ENCODE measurements around the gene BEND2. TPM values are rescaled to one million over a fixed set of nuclear protein-coding genes. Genes with fewer than 3 reads are reported as not detected.
"Not testable (repeated sequence)": the region's sequence is repeated elsewhere in the genome, so short reads cannot be mapped to it uniquely, and the experiment has no call there.

The BEND2 gene
- total RNA-seq: not detected

DNA sequence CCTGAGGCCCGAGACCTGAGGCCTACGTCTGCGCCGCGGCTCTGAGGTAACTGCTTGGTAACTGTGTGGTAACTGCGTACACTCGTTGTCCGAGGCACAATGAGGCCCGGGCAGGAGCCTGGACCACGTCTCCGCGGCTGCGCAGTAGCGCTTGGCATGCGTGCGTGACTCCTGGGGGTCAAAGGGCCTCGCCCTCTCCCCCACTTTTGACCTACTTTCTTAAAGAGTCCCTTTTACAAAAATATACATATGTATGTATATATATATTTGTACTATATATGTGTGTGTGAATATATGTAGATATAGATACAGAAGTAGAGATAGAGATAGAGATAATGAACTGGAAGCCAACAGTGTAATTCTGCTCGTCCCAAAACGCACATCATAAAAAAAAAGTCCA lies at the start of gene BEND2:
BEND2 (minus strand) TSS at position 101 of the 400 bp plus-strand sequence. CDS start 136 bp downstream, outside the sequence.
- no peaks in the 10 kb centered on the region for H3K36me3 Mint-ChIP-seq
- POLR2A ChIA-PET: no interaction called here
- no peaks in the 10 kb centered on the region for H3K9me3 Mint-ChIP-seq
- DNase-seq (no peak), ATAC-seq (ENCODE audit: low read depth) (no peak)
- no peak within 1 kb of the TSS for H3K27ac Mint-ChIP-seq
- no peaks in the 10 kb centered on the region for H3K27me3 Mint-ChIP-seq
- H3K4me1 Mint-ChIP-seq: no peaks in the 10 kb centered on the region
- H3K4me3 Mint-ChIP-seq: no peak within 1 kb of the TSS

DNA sequence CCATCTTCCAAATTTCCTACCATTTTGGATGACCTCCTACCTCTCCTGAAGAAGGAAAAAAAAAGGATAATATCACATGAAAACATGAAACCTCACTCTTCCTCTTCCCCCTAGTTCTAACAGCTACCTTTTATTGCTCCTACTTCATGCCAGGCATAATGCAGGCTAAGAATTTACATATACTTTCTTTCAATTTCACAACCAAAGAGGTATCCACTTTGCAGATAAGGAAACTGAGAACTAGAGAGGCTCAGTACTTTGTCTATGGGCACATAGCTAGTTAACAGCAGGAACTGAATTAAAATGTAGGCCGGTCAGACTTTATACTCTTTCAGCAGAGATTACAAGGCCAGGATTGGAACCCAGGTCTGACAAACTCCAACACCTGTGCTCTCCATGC lies 34.4 kb upstream of the BEND2 start:
- H3K36me3 Mint-ChIP-seq: peaks cover 4% of the 10 kb centered on the region

DNA sequence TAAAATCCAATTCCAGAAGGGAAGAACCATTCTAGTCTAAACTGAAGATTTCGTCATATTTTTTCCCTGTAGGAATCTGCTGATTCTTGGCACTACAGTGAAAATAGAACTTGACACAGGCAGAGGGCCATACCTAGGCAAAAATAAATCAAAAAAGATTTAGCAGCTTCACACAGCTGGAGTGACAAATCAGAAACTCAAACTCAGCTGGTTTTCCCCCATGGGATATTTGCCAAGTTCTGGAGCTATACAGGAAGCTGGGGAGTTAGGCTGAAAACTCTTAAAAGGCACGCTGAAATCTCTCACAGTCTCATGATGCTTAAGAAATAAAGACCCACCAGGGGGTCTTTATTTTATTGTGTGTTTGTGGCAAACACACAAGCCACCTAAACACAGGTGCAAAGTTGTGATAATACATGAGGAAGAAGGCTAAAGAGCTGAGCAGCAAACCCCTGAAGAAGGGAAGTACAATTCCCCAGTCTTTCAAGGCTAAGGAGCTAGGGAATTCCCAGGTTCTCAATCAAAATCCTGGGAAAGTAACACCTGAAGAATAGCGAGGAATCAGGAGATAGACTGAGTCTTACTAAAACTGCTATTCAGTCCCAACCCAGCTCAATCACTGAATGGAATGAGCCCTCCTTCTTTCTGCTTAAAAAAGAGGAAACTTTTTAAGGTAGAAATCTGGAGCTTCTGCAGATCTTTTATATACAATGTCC lies 32.1 kb upstream of the BEND2 start:
- Mint-ChIP-seq H3K4me1 (no peaks in the 10 kb centered on the region), H3K9me3 (peaks cover 1% of the 10 kb centered on the region), H3K27ac (no peak overlapping the region), H3K4me3 (no peak overlapping the region), H3K27me3 (no peaks in the 10 kb centered on the region), H3K36me3 (peaks cover 4% of the 10 kb centered on the region)
- ATAC-seq (ENCODE audit: low read depth) (no peak), DNase-seq (no peak)
- POLR2A ChIA-PET: no interaction called here

More for the DNA sequence above, 34.4 kb upstream of the BEND2 start:
- Mint-ChIP-seq H3K4me3 (no peak overlapping the region), H3K9me3 (peaks cover 1% of the 10 kb centered on the region), H3K27ac (no peak overlapping the region), H3K27me3 (no peaks in the 10 kb centered on the region), H3K4me1 (no peaks in the 10 kb centered on the region)
- no peak for DNase-seq
- no peak for ATAC-seq (ENCODE audit: low read depth)
- POLR2A ChIA-PET: no interaction called here

DNA sequence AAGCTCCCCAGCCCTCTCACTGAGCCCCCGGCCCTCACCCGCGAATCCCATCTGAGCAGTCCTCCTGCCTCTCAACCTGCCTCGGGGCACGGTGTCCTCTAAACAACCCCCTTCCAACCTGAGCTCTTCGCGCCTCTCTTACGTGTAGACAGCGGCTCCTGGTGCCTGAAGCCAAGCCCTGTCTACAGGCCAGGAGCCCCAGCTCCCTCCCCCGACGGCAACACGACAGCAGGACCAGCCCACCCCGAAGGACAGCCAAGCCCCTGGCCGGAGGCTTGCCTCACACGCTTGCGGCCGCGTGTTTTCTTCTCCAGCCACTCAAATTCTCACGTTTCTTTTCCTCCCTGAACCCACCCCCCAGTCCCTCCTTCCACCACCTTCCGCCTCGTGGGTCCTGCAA lies 9.0 kb upstream of the BEND2 start:
- H3K27ac Mint-ChIP-seq; POLR2A ChIA-PET; H3K9me3 Mint-ChIP-seq; H3K27me3 Mint-ChIP-seq; H3K4me3 Mint-ChIP-seq; H3K36me3 Mint-ChIP-seq; ATAC-seq (ENCODE audit: low read depth); DNase-seq; H3K4me1 Mint-ChIP-seq: not testable (repeated sequence)

DNA sequence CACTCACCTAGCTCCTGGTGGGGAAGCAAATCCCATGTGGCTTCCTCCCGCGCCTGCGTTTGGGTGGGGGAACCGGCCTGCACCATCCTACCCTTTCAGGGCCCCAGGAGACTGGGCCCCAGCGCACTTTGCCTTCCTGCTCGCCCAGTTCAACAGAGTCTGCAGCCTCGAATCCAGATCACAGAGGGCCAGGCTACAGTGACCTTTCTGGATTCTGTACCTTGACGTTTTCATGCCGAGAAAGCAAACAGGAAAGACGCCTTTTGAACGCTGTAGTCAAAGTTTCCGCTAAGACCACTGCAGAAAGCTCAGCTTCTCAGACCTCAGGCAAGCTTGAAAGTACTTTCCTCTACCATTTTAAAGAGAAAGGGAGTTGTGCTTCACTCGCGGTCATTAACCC lies 7.4 kb upstream of the BEND2 start:
- Mint-ChIP-seq H3K27ac (no peak overlapping the region), H3K9me3 (no peaks in the 10 kb centered on the region), H3K4me3 (no peak overlapping the region), H3K4me1 (no peaks in the 10 kb centered on the region), H3K36me3 (no peaks in the 10 kb centered on the region), H3K27me3 (no peaks in the 10 kb centered on the region)
- DNase-seq (no peak), ATAC-seq (ENCODE audit: low read depth) (no peak)
- POLR2A ChIA-PET: no interaction called here

DNA sequence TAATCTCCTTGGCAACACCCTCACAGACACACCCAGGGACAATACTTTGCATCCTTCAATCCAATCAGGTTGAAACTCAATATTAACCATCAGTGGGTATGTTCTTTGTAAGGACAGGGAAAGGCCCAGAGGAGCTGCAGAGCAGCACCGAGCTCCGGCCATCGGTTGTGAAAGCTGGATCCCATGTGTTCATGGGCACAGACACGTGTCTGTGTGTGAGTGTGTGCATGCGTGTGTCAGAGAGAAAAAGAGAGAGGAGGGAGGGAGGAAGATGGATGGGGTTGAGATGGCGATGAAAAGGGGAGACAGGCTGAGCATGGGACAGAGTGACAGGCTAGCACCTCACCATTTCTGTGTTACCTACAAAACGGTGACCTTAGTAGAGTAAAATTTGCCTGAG lies 6.8 kb upstream of the BEND2 start:
- Mint-ChIP-seq H3K27ac (no peak overlapping the region), H3K27me3 (no peaks in the 10 kb centered on the region), H3K4me1 (no peaks in the 10 kb centered on the region), H3K9me3 (no peaks in the 10 kb centered on the region), H3K4me3 (no peak overlapping the region), H3K36me3 (no peaks in the 10 kb centered on the region)
- ATAC-seq (ENCODE audit: low read depth) (no peak), DNase-seq (no peak)
- POLR2A ChIA-PET: no interaction called here

DNA sequence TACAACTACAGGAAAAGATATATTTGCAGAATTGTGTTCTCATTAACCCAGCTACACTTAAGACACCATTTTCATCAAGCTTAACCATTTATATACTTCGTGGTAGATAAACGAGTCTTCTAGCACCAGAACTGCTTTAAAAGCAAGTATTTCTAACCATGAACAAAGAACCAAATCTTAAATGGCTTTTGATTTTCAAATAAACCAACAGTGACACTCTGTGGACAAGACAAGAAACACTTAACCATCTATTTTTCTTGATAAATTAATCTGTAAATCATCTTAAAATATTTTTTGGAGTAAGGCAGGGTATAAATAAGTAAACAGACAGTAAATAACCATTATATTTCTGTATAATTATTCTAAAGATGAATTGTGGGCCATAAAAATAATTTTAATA lies 10.2 kb downstream of the BEND2 start:
- Mint-ChIP-seq H3K36me3 (no peaks in the 10 kb centered on the region), H3K27me3 (no peaks in the 10 kb centered on the region), H3K9me3 (no peaks in the 10 kb centered on the region), H3K4me1 (no peaks in the 10 kb centered on the region), H3K27ac (no peak overlapping the region), H3K4me3 (no peak overlapping the region)
- DNase-seq (no peak), ATAC-seq (ENCODE audit: low read depth) (no peak)
- POLR2A ChIA-PET: no interaction called here

DNA sequence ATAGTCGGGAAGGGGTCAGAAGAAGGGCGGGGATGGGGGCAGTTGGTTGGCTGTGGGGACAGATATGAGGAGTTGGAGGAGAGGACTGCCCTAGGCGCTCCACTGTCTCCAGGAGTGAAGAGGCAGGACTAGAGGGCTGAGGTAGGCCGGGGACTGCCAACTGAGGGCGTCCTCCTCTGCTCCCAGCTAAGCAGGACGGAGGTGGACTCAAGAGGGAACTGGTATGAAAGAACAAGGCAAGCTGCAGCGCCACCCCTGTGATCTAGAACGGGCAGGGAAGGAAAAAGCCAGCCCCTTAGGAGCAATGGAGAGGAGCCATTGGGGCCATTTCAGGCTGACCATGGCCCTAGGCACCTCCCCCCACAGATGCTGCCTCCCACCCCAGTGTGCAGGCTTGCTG lies 14.0 kb downstream of the BEND2 start:
- no peaks in the 10 kb centered on the region for H3K9me3 Mint-ChIP-seq
- no peak for ATAC-seq (ENCODE audit: low read depth)
- POLR2A ChIA-PET: no interaction called here
- H3K36me3 Mint-ChIP-seq: no peaks in the 10 kb centered on the region
- H3K4me3 Mint-ChIP-seq: no peak overlapping the region
- H3K27ac Mint-ChIP-seq: no peak overlapping the region
- H3K4me1 Mint-ChIP-seq: no peaks in the 10 kb centered on the region
- peaks cover 3% of the 10 kb centered on the region for H3K27me3 Mint-ChIP-seq
- no peak for DNase-seq

DNA sequence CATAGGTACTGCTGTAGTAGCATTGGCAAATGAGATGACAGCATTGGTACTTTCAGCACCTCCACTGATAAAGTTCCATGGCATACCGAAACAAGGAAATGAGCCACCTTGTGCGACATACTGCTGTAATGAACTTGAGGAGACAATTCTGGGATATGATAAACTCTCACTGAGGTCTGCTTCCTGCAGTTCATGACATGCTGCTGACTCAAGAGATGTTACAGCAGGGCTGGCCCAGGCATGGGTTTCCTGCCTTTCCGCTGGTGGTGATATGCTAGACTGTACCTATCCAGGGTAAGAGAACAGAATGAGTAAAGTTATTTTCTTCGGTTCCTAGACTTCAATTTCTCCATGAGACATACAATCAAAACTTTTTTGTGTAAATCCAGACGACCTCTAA lies 17.1 kb downstream of the BEND2 start:
- ATAC-seq (ENCODE audit: low read depth) (no peak), DNase-seq (no peak)
- H3K4me1 Mint-ChIP-seq: no peaks in the 10 kb centered on the region
- H3K27me3 Mint-ChIP-seq: peaks cover 3% of the 10 kb centered on the region
- no peak overlapping the region for H3K4me3 Mint-ChIP-seq
- H3K36me3 Mint-ChIP-seq: no peaks in the 10 kb centered on the region
- no peaks in the 10 kb centered on the region for H3K9me3 Mint-ChIP-seq
- POLR2A ChIA-PET: no interaction called here
- H3K27ac Mint-ChIP-seq: no peak overlapping the region

DNA sequence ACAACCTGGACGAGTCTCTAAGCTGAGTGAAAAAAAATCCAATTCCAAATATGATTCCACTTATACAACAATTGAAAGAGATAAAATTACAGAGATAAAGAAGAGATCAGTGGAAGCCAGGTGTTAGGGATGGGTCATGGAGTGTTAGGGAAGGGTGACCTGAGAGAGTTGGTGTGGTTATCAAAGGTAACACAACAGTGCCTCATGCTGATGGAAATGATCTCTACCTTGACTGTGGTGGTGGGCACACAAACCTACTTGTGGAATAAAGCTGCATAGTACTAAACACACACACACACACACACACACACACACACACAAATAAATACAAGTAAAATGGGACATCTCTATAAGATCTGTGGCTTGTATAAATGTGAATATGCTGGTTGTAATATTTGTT lies 26.0 kb downstream of the BEND2 start:
- no peaks in the 10 kb centered on the region for H3K27me3 Mint-ChIP-seq
- no peaks in the 10 kb centered on the region for H3K4me1 Mint-ChIP-seq
- DNase-seq: no peak
- POLR2A ChIA-PET: no interaction called here
- H3K27ac Mint-ChIP-seq: no peak overlapping the region
- ATAC-seq (ENCODE audit: low read depth): no peak
- no peaks in the 10 kb centered on the region for H3K9me3 Mint-ChIP-seq
- no peaks in the 10 kb centered on the region for H3K36me3 Mint-ChIP-seq
- H3K4me3 Mint-ChIP-seq: no peak overlapping the region

DNA sequence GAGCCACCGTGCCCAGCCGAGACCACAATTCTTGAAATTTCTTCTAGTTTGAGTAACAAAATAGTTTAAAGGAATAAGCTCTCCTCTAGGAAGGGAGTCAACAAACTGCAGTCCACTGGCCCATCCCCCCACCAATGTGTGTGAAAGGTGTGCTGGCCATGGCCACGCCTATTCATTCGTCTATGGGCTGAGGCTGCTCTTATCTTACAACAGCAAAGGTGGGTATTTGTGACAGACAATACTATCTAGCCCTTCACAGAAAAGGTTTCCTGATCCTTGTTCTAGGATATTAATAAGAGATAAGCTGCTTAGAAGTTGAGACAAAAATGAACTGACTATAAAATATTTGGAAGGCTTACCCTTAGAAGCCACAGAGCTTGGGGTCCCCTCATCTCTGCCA lies 41.2 kb downstream of the BEND2 start:
- no peaks in the 10 kb centered on the region for H3K27me3 Mint-ChIP-seq
- DNase-seq (no peak), ATAC-seq (ENCODE audit: low read depth) (no peak)
- H3K4me3 Mint-ChIP-seq: no peak overlapping the region
- no peaks in the 10 kb centered on the region for H3K4me1 Mint-ChIP-seq
- H3K36me3 Mint-ChIP-seq: no peaks in the 10 kb centered on the region
- H3K27ac Mint-ChIP-seq: no peak overlapping the region
- H3K9me3 Mint-ChIP-seq: no peaks in the 10 kb centered on the region
- POLR2A ChIA-PET: no interaction called here

DNA sequence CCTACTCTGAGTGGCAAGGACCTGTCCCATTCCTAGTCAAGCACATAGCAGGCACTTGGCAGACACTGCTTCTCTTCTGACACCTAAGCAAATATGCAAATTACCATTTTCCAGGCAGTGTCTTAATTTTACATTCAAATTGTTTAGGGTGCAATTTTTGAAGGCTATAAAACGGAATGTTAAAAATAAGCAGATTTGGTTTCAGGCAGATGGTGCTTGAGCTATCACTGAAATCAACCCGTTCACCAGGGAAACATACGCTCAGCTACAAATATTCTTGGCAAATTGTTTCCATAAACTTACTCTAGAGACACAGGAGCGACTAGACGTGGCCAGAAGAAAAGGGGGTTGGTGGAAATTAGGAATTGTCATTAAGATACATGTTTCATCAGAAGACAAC lies 45.7 kb downstream of the BEND2 start:
- POLR2A ChIA-PET: no interaction called here
- no peak for DNase-seq
- peaks cover 5% of the 10 kb centered on the region for H3K27me3 Mint-ChIP-seq
- no peaks in the 10 kb centered on the region for H3K4me1 Mint-ChIP-seq
- no peaks in the 10 kb centered on the region for H3K9me3 Mint-ChIP-seq
- no peak overlapping the region for H3K4me3 Mint-ChIP-seq
- no peak for ATAC-seq (ENCODE audit: low read depth)
- no peaks in the 10 kb centered on the region for H3K36me3 Mint-ChIP-seq
- no peak overlapping the region for H3K27ac Mint-ChIP-seq

DNA sequence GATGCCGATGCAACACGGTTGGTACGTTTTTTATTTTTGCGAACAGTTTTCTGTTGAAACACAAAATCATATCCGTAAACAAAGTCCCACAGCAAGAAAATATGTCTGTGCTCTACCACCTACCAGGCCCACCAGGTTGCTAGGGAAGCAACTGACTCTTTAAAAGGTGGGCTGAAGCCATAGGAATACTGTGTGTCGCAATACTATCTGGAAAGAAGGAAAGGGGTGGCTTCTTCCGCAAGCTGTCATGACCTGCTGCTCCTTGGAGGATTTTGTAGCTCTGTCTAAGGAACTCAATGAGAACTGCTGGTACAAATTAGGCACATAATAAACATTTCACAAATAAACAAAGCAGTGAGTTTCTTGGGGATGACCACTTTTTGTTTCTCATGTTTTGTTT lies 46.5 kb downstream of the BEND2 start:
- ATAC-seq (ENCODE audit: low read depth) (no peak), DNase-seq (no peak)
- Mint-ChIP-seq H3K27me3 (peaks cover 5% of the 10 kb centered on the region), H3K36me3 (no peaks in the 10 kb centered on the region), H3K27ac (no peak overlapping the region), H3K9me3 (no peaks in the 10 kb centered on the region), H3K4me3 (no peak overlapping the region), H3K4me1 (no peaks in the 10 kb centered on the region)
- POLR2A ChIA-PET: no interaction called here

DNA sequence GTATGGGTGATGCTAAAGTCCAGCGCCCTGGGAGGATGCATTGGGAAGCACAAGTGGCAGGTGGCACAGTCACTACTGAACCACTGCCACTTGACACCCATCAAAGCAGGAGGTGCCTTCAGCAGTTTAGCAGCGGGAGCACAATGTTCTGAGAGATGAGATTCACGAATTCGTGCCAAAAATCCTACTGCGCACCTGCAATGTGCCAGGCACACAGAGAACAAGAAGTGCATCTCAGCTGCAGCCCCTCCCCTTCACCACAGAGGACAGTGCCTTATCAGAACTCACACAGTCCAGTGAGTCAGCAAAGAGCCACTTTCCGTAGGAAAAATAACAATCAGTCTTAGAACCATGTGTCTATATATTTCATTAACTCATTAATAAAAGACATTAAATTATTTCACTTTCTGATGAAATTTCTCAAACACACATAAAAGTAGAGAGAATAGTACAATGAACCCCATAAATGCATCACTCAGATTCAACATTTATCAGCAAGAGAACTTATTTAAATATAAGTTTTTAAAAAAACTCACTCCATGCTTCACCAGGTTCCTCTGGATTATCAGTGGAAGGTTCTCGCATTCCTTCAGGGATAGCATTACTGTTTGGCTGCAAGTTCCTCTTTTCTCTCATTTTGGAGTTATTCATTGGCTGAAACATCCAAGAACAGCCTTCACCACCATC lies 47.0 kb downstream of the BEND2 start:
- no peaks in the 10 kb centered on the region for H3K36me3 Mint-ChIP-seq
- ATAC-seq (ENCODE audit: low read depth) (no peak), DNase-seq (no peak)
- POLR2A ChIA-PET: no interaction called here
- H3K4me1 Mint-ChIP-seq: no peaks in the 10 kb centered on the region
- peaks cover 5% of the 10 kb centered on the region for H3K27me3 Mint-ChIP-seq
- H3K9me3 Mint-ChIP-seq: no peaks in the 10 kb centered on the region
- H3K27ac Mint-ChIP-seq: no peak overlapping the region
- no peak overlapping the region for H3K4me3 Mint-ChIP-seq

All from activated naive CD8-positive, alpha-beta T cell treated with anti-CD3 and anti-CD28 coated beads, Interleukin-2, amount 10 ng/mL, durations not matched to agents 7 days and 5 days (primary cell).